ENCODE results near the gene GABRP.

GABRP gene

DNA sequence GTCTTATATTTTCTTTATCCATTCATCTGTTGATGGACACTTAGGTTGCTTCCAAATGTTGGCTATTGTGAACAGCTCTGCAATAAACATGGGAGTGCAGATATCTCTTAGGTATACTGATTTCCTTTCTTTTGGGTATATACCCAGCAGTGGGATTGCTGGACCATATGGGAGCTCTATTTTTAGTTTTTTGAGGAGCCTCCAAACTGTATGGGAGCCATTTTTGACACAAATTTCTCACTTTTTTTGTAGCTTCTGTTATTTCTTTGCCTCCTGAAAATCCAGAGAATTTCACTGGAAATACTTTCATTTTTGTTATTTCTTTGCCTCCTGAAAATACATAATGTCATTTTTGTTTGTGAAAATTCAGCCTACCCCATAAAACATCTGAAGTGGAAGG is 63.3 kb downstream of the GABRP start:
- TF ChIP-seq, protein P1, sequence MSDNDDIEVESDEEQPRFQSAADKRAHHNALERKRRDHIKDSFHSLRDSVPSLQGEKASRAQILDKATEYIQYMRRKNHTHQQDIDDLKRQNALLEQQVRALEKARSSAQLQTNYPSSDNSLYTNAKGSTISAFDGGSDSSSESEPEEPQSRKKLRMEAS (IDR thresholded peaks at IDR 0.05), result no peak
- TF ChIP-seq CEBPB (IDR thresholded peaks at IDR 0.05), result no peak

- TF ChIP-seq CEBPB (IDR thresholded peaks at IDR 0.05) (no peak), CREB1 (IDR thresholded peaks at IDR 0.05; ENCODE audit: low read depth) (no peak), FOXM1 (IDR thresholded peaks at IDR 0.05; ENCODE audit: borderline replicate concordance, low read depth) (no peak), NFIC (IDR thresholded peaks at IDR 0.05) (no peak)
- TF ChIP-seq, protein P1 (IDR thresholded peaks at IDR 0.05), result no peak
Measured at GRCh38 chr5:170848033-170848432, 64.5 kb downstream of the GABRP start.

DNA sequence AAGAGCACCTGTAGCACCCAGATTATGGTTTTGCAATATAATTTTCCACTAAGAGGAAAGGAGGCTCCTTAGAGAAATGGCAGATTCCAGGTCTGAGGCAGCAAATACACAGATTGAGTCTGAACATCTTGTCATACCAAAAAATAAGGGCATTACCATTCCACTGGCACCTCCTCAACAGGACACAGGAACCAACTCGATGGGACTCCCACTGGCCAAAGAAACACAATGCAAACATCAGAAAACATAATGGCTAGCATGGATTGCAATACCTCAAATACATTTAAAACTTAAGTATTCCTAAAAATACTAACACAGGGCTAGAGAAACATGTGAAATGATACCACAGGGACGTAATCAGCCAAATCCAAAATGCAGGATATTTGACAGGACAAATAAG is 65.8 kb downstream of the GABRP start:
- TF ChIP-seq ZBTB7A (IDR thresholded peaks at IDR 0.05; ENCODE audit: low read depth) (no peak), CREB1 (IDR thresholded peaks at IDR 0.05; ENCODE audit: low read depth) (no peak)
- TF ChIP-seq, protein P1 (IDR thresholded peaks at IDR 0.05), result no peak

DNA sequence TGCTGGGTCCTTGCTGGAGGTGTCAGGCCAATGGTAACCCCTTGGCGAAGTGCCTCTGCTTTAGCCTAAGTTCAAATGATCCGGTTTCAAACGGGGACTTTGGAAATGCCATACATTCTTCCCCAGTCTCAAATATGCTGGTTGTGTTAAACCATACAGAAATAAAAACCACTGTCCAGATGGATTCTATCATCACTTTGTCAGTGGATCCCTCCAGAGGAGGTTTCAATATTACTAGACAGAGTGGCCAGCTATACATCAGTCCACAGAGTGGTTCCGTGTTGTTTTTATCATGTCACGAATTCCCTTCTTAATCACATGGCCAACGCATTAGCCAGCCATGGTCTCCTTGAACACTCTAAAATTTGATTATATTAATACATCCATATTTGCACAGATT is 71.0 kb downstream of the GABRP start:
- TF ChIP-seq RAD21 (IDR thresholded peaks at IDR 0.05; ENCODE audit: low read depth) (no peak), ZBTB7A (IDR thresholded peaks at IDR 0.05; ENCODE audit: low read depth) (no peak), CREB1 (IDR thresholded peaks at IDR 0.05; ENCODE audit: low read depth) (no peak), NFIC (IDR thresholded peaks at IDR 0.05) (no peak), EGR1 (IDR thresholded peaks at IDR 0.05) (no peak), FOXM1 (IDR thresholded peaks at IDR 0.05; ENCODE audit: borderline replicate concordance, low read depth) (no peak), EP300 (IDR thresholded peaks at IDR 0.05; ENCODE audit: borderline replicate concordance) (no peak), YY1 (IDR thresholded peaks at IDR 0.05; ENCODE audit: low read depth) (no peak), TAF1 (IDR thresholded peaks at IDR 0.05; ENCODE audit: low read depth) (no peak), TCF12 (IDR thresholded peaks at IDR 0.05; ENCODE audit: low read depth) (no peak), TEAD4 (IDR thresholded peaks at IDR 0.05) (no peak), CEBPB (IDR thresholded peaks at IDR 0.05) (no peak)
- TF ChIP-seq, protein P2, sequence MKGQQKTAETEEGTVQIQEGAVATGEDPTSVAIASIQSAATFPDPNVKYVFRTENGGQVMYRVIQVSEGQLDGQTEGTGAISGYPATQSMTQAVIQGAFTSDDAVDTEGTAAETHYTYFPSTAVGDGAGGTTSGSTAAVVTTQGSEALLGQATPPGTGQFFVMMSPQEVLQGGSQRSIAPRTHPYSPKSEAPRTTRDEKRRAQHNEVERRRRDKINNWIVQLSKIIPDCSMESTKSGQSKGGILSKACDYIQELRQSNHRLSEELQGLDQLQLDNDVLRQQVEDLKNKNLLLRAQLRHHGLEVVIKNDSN (IDR thresholded peaks at IDR 0.05), result no peak
- TF ChIP-seq, protein P1 (IDR thresholded peaks at IDR 0.05), result no peak
- TF ChIP-seq, protein P3, sequence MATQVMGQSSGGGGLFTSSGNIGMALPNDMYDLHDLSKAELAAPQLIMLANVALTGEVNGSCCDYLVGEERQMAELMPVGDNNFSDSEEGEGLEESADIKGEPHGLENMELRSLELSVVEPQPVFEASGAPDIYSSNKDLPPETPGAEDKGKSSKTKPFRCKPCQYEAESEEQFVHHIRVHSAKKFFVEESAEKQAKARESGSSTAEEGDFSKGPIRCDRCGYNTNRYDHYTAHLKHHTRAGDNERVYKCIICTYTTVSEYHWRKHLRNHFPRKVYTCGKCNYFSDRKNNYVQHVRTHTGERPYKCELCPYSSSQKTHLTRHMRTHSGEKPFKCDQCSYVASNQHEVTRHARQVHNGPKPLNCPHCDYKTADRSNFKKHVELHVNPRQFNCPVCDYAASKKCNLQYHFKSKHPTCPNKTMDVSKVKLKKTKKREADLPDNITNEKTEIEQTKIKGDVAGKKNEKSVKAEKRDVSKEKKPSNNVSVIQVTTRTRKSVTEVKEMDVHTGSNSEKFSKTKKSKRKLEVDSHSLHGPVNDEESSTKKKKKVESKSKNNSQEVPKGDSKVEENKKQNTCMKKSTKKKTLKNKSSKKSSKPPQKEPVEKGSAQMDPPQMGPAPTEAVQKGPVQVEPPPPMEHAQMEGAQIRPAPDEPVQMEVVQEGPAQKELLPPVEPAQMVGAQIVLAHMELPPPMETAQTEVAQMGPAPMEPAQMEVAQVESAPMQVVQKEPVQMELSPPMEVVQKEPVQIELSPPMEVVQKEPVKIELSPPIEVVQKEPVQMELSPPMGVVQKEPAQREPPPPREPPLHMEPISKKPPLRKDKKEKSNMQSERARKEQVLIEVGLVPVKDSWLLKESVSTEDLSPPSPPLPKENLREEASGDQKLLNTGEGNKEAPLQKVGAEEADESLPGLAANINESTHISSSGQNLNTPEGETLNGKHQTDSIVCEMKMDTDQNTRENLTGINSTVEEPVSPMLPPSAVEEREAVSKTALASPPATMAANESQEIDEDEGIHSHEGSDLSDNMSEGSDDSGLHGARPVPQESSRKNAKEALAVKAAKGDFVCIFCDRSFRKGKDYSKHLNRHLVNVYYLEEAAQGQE (IDR thresholded peaks at IDR 0.05; ENCODE audit: low read depth), result no peak

- TF ChIP-seq CEBPB (IDR thresholded peaks at IDR 0.05) (no peak), CREB1 (IDR thresholded peaks at IDR 0.05; ENCODE audit: low read depth) (no peak), NFIC (IDR thresholded peaks at IDR 0.05) (no peak), ZBTB7A (IDR thresholded peaks at IDR 0.05; ENCODE audit: low read depth) (no peak), EGR1 (IDR thresholded peaks at IDR 0.05) (no peak), FOXM1 (IDR thresholded peaks at IDR 0.05; ENCODE audit: borderline replicate concordance, low read depth) (no peak), RAD21 (IDR thresholded peaks at IDR 0.05; ENCODE audit: low read depth) (no peak), EP300 (IDR thresholded peaks at IDR 0.05; ENCODE audit: borderline replicate concordance) (no peak), TEAD4 (IDR thresholded peaks at IDR 0.05) (no peak), TCF12 (IDR thresholded peaks at IDR 0.05; ENCODE audit: low read depth) (no peak), YY1 (IDR thresholded peaks at IDR 0.05; ENCODE audit: low read depth) (no peak), TAF1 (IDR thresholded peaks at IDR 0.05; ENCODE audit: low read depth) (no peak)
- TF ChIP-seq, protein P2 (IDR thresholded peaks at IDR 0.05), result no peak
- TF ChIP-seq, protein P1 (IDR thresholded peaks at IDR 0.05), result no peak
- TF ChIP-seq, protein P3 (IDR thresholded peaks at IDR 0.05; ENCODE audit: low read depth), result no peak
Measured at GRCh38 chr5:170857066-170857465, 73.5 kb downstream of the GABRP start.

- no peak for TF ChIP-seq CEBPB (IDR thresholded peaks at IDR 0.05)
- TF ChIP-seq FOXM1 (IDR thresholded peaks at IDR 0.05; ENCODE audit: borderline replicate concordance, low read depth), result no peak
- TF ChIP-seq ZBTB7A (IDR thresholded peaks at IDR 0.05; ENCODE audit: low read depth), result no peak
- TF ChIP-seq YY1 (IDR thresholded peaks at IDR 0.05; ENCODE audit: low read depth), result no peak
- TF ChIP-seq, protein P1 (IDR thresholded peaks at IDR 0.05), result no peak
- TF ChIP-seq TCF12 (IDR thresholded peaks at IDR 0.05; ENCODE audit: low read depth), result no peak
- TF ChIP-seq TEAD4 (IDR thresholded peaks at IDR 0.05), result no peak
- TF ChIP-seq, protein P3 (IDR thresholded peaks at IDR 0.05; ENCODE audit: low read depth), result no peak
- TF ChIP-seq NFIC (IDR thresholded peaks at IDR 0.05), result no peak
- TF ChIP-seq EP300 (IDR thresholded peaks at IDR 0.05; ENCODE audit: borderline replicate concordance), result no peak
- TF ChIP-seq EGR1 (IDR thresholded peaks at IDR 0.05), result no peak
- no peak for TF ChIP-seq TAF1 (IDR thresholded peaks at IDR 0.05; ENCODE audit: low read depth)
- no peak for TF ChIP-seq RAD21 (IDR thresholded peaks at IDR 0.05; ENCODE audit: low read depth)
- TF ChIP-seq CREB1 (IDR thresholded peaks at IDR 0.05; ENCODE audit: low read depth), result no peak
- TF ChIP-seq, protein P2 (IDR thresholded peaks at IDR 0.05), result no peak
Measured at GRCh38 chr5:170860415-170860814, 76.9 kb downstream of the GABRP start.

Measured in Ishikawa (cell line).